SK-N-MC (cell line): ENCODE measurements around the gene ZKSCAN3.

Source experiments
- EZH2 ChIP-seq: fragments of 200-600 bp; sonication (generic); IDR thresholded peaks from one replicate; pipeline ENCODE4 v1.6.1; 2017; ENCODE audit warnings: antibody characterized with exemption
- FOXP2 ChIP-seq: optimal IDR thresholded peaks from 2 replicates; pipeline ENCODE3; 2011; ENCODE audit warnings: mild to moderate bottlenecking, moderate library complexity; ENCODE audit not compliant: insufficient read depth; ENCODE audit errors: extremely low read length, control extremely low read depth
- POLR2AphosphoS5 ChIP-seq: IDR thresholded peaks from 2 replicates; pipeline ENCODE4 v1.6.1; 2012; ENCODE audit warnings: mild to moderate bottlenecking, low read depth, low read length, borderline replicate concordance

GRCh38 chr6:28400122-28400451 lies 50.3 kb downstream of the ZKSCAN3 start:
- TF ChIP-seq EZH2 (no peak), POLR2AphosphoS5 (no peak), FOXP2 (no peak)
